Measurements from ENCODE around the gene SLC39A9.

Gene SLC39A9

DNA sequence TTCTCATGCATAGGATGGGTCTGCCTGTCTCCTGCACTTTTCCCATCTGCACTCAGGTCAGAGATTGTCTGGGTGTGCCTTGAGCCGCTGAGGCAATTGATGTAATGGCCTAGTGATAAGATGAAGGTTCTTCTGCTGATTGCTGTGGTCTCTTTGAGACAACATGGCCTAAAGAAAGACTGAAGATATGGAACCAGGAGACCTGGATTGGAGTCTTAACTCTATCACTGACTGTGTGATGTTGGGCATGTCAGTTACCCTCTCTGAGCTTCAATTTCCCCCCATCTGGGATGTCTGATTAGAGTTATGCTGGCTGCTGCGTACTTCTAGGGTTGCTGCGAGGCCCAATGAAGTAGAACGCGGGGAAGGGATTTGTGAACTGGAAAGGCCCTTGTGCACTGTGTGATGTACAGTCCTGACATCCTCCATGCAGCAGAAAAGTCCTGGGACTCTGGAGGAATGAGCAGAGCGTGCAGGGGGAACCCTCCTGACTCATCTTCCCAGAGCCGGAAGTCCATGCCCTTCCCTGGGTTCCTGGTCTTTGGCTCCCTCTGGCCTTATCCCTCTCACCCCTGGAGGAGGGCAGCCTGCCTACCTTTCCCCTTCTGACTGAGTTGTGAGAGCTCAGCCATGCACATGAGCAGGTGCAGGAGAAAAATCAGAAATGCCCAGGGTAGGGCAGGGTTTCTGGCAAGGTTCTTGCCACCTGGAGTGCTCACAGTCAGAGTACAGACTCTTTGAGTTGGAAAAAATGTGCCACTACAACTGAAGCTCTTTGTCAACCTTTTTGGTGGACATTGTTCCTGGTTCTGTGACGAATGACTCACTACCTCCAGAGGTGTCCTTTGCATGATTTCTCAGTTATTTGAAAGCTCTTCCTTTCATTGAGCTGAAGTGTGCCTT is 107.1 kb downstream of the SLC39A9 start:
- DNase-seq = no peak

DNA sequence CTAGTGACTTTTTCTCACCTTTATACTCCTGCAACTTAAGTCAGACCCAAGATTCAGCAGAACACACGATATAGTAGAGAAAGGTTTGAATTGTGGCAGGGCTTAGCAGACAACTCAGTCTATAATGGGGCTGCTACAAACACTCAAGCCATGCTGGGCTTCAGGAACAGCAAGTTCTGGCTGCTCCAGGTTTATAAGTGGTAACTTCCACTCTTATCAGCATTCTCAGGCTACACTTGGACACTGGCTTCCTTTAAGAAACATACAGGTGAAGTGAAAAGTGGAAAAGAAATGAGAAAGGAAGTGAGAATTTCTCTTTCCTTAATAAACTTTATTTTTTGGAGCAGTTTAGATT is 107.7 kb downstream of the SLC39A9 start:
- no peak for DNase-seq

Measured in retina (tissue), 1 donor.